ENCODE measurements around the gene PIP5K1C. TPM values are rescaled to one million over a fixed set of nuclear protein-coding genes. Genes with fewer than 3 reads are reported as not detected.

Gene PIP5K1C
- 10 to 100 TPM; 23.9 to 37.7 TPM for total RNA-seq

GRCh38 chr19:3700242-3701032 is at the start of gene PIP5K1C:
Gene PIP5K1C, minus strand, starts transcription at chr19:3700468. Its CDS starts 78 bp downstream, at chr19:3700390.
- DNase-seq (peak; percentile 93), ATAC-seq (peak; percentile 97)
- Mint-ChIP-seq H3K27me3 (no peaks in the 10 kb centered on the region), H3K36me3 (no peaks in the 10 kb centered on the region), H3K4me3 (peak within 1 kb of the TSS; percentile 85), H3K4me1 (peaks cover 23% of the 10 kb centered on the region), H3K27ac (peak within 1 kb of the TSS; percentile 68), H3K9me3 (ENCODE audit: low read depth) (no peaks in the 10 kb centered on the region)
- CTCF ChIA-PET = interaction anchor here (0.7 to 3.0 kb wide), 9 partner anchors 8 to 149 kb away, joined by 3 to 20 read pairs (median 8); no protein-coding TSS in a partner anchor

- ATAC-seq (no peak), DNase-seq (no peak)
- Mint-ChIP-seq H3K27me3 (no peaks in the 10 kb centered on the region), H3K9me3 (ENCODE audit: low read depth) (no peaks in the 10 kb centered on the region), H3K27ac (no peak overlapping the region), H3K4me3 (no peak overlapping the region), H3K4me1 (no peaks in the 10 kb centered on the region), H3K36me3 (peaks cover 10% of the 10 kb centered on the region)
- CTCF ChIA-PET = no interaction called here
These were observed 48.7 kb upstream of the PIP5K1C start for GRCh38 chr19:3748965-3749364.

- CTCF ChIA-PET = interaction anchor here (0.9 kb wide), 1 partner anchor 16 kb away, joined by 3 read pairs; the partner anchor contains the start of gene MRPL54
These were observed 46.2 kb upstream of the PIP5K1C start for GRCh38 chr19:3746371-3747056.

GRCh38 chr19:3745363-3746045 is 45.2 kb upstream of the PIP5K1C start:
- Mint-ChIP-seq H3K27me3 (no peaks in the 10 kb centered on the region), H3K4me1 (no peaks in the 10 kb centered on the region), H3K9me3 (ENCODE audit: low read depth) (no peaks in the 10 kb centered on the region), H3K36me3 (peaks cover 6% of the 10 kb centered on the region), H3K27ac (no peak overlapping the region), H3K4me3 (no peak overlapping the region)
- DNase-seq (no peak), ATAC-seq (no peak)
- CTCF ChIA-PET = no interaction called here

More at GRCh38 chr19:3746371-3747056, 46.2 kb upstream of the PIP5K1C start:
- ATAC-seq (no peak), DNase-seq (no peak)
- no peaks in the 10 kb centered on the region for H3K4me1 Mint-ChIP-seq
- peaks cover 10% of the 10 kb centered on the region for H3K36me3 Mint-ChIP-seq
- no peak overlapping the region for H3K4me3 Mint-ChIP-seq
- no peaks in the 10 kb centered on the region for H3K27me3 Mint-ChIP-seq
- H3K27ac Mint-ChIP-seq = no peak overlapping the region
- no peaks in the 10 kb centered on the region for H3K9me3 Mint-ChIP-seq (ENCODE audit: low read depth)

GRCh38 chr19:3743486-3743885 is 43.2 kb upstream of the PIP5K1C start:
- H3K27ac Mint-ChIP-seq = no peak overlapping the region
- H3K36me3 Mint-ChIP-seq = no peaks in the 10 kb centered on the region
- H3K27me3 Mint-ChIP-seq = no peaks in the 10 kb centered on the region
- H3K9me3 Mint-ChIP-seq (ENCODE audit: low read depth) = no peaks in the 10 kb centered on the region
- CTCF ChIA-PET = interaction anchor here (1.1 kb wide), 1 partner anchor 19 kb away, joined by 4 read pairs; the partner anchor contains the start of gene MRPL54
- ATAC-seq (no peak), DNase-seq (no peak)
- H3K4me1 Mint-ChIP-seq = peaks cover 11% of the 10 kb centered on the region
- no peak overlapping the region for H3K4me3 Mint-ChIP-seq

GRCh38 chr19:3740431-3740830 is 40.2 kb upstream of the PIP5K1C start:
- Mint-ChIP-seq H3K27me3 (no peaks in the 10 kb centered on the region), H3K36me3 (no peaks in the 10 kb centered on the region), H3K9me3 (ENCODE audit: low read depth) (no peaks in the 10 kb centered on the region), H3K4me1 (peaks cover 15% of the 10 kb centered on the region), H3K4me3 (no peak overlapping the region), H3K27ac (no peak overlapping the region)
- CTCF ChIA-PET = no interaction called here
- ATAC-seq (no peak), DNase-seq (no peak)

GRCh38 chr19:3738477-3739220 is 38.4 kb upstream of the PIP5K1C start:
- CTCF ChIA-PET = interaction anchor here (0.8 to 1.5 kb wide), 3 partner anchors 24 to 111 kb away, joined by 3 to 4 read pairs (median 3); partner anchors contain the start of gene MRPL54
- no peaks in the 10 kb centered on the region for H3K9me3 Mint-ChIP-seq (ENCODE audit: low read depth)
- ATAC-seq (peak; percentile 27), DNase-seq (no peak)
- H3K27ac Mint-ChIP-seq = peak overlapping the region; percentile 79
- peaks cover 15% of the 10 kb centered on the region for H3K4me1 Mint-ChIP-seq
- no peaks in the 10 kb centered on the region for H3K36me3 Mint-ChIP-seq
- H3K27me3 Mint-ChIP-seq = no peaks in the 10 kb centered on the region
- no peak overlapping the region for H3K4me3 Mint-ChIP-seq

- Mint-ChIP-seq H3K27me3 (no peaks in the 10 kb centered on the region), H3K27ac (no peak overlapping the region), H3K4me3 (no peak overlapping the region), H3K36me3 (no peaks in the 10 kb centered on the region), H3K9me3 (ENCODE audit: low read depth) (no peaks in the 10 kb centered on the region), H3K4me1 (peaks cover 15% of the 10 kb centered on the region)
- CTCF ChIA-PET = interaction anchor here (0.8 to 1.0 kb wide), 2 partner anchors 85 to 112 kb away, joined by 3 read pairs; no protein-coding TSS in a partner anchor
- no peak for DNase-seq
- ATAC-seq = no peak
These were observed 37.4 kb upstream of the PIP5K1C start for GRCh38 chr19:3737487-3738205.

GRCh38 chr19:3736106-3736724 is 35.9 kb upstream of the PIP5K1C start:
- no peak overlapping the region for H3K27ac Mint-ChIP-seq
- H3K36me3 Mint-ChIP-seq = no peaks in the 10 kb centered on the region
- ATAC-seq = no peak
- no peak for DNase-seq
- no peaks in the 10 kb centered on the region for H3K9me3 Mint-ChIP-seq (ENCODE audit: low read depth)
- H3K4me3 Mint-ChIP-seq = no peak overlapping the region
- no peaks in the 10 kb centered on the region for H3K27me3 Mint-ChIP-seq
- CTCF ChIA-PET = no interaction called here
- H3K4me1 Mint-ChIP-seq = peaks cover 15% of the 10 kb centered on the region

- H3K36me3 Mint-ChIP-seq = no peaks in the 10 kb centered on the region
- H3K27me3 Mint-ChIP-seq = no peaks in the 10 kb centered on the region
- ATAC-seq (no peak), DNase-seq (no peak)
- no peaks in the 10 kb centered on the region for H3K9me3 Mint-ChIP-seq (ENCODE audit: low read depth)
- H3K4me3 Mint-ChIP-seq = no peak overlapping the region
- CTCF ChIA-PET = interaction anchor here (1.7 kb wide), 1 partner anchor 16 kb away, joined by 3 read pairs; no protein-coding TSS in a partner anchor
- peaks cover 9% of the 10 kb centered on the region for H3K4me1 Mint-ChIP-seq
- no peak overlapping the region for H3K27ac Mint-ChIP-seq
These were observed 34.0 kb upstream of the PIP5K1C start for GRCh38 chr19:3734310-3734600.

- H3K4me1 Mint-ChIP-seq = peaks cover 5% of the 10 kb centered on the region
- H3K36me3 Mint-ChIP-seq = no peaks in the 10 kb centered on the region
- DNase-seq = no peak
- CTCF ChIA-PET = interaction anchor here (1.7 kb wide), 1 partner anchor 16 kb away, joined by 3 read pairs; no protein-coding TSS in a partner anchor
- H3K9me3 Mint-ChIP-seq (ENCODE audit: low read depth) = no peaks in the 10 kb centered on the region
- no peaks in the 10 kb centered on the region for H3K27me3 Mint-ChIP-seq
- no peak overlapping the region for H3K27ac Mint-ChIP-seq
- no peak for ATAC-seq
- no peak overlapping the region for H3K4me3 Mint-ChIP-seq
These were observed 33.5 kb upstream of the PIP5K1C start for GRCh38 chr19:3733549-3734309.
